Iris pigment epithelial cell (primary cell): Measurements from ENCODE around the gene CPED1.
"Not testable (repeated sequence)": the region's sequence is repeated elsewhere in the genome, so short reads cannot be mapped to it uniquely, and the experiment has no call there.

Experiments used
- DNase-seq: peaks from one replicate; pipeline ENCODE4 v3.0.0-alpha.2; 2011; ENCODE audit warnings: low read depth

CPED1 gene

DNA sequence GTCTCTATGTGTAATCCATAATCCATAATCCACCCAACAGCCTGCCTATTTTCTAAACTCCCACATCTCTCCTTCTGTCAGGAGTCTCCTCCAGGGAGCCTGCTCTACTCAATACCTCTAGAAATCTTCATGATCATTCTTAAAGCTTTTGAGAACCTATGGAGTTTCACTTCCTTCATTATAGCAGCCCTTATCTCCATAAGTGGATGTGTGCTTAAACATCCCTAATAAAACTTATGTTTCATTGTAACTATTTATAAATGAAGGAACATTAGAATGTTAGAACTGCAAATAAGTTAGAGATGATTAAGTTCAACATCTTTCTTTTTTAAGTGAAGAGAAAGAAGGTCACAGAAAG, 8.5 kb downstream of the CPED1 start:
- DNase-seq: no peak

DNA sequence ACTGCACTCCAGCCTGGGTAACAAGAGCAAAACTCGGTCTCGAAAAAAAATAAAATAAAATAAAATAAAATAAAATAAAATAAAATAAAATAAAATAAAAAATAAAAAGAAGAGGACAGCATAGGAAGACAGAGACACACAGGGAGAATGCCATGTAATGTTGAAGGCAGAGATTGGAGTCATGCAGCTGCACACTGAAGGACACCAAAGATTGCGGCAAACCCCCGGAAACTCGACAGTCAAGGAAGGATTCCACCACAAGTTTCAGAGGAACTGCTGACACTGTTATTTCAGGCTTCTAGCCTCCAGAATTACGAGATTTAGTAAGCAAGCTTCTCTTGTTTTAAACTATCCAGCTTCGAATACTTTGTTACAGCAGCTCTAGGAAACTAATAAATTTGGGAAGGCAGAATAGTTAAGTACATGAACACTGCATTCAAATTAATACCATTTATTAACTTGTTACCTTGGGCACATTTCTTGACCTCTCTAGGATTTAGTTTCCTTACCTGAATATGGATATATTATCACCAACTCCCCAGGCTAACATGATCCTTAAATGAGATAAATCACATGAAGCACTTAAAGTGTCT, 9.5 kb downstream of the CPED1 start:
- DNase-seq: no peak

DNA sequence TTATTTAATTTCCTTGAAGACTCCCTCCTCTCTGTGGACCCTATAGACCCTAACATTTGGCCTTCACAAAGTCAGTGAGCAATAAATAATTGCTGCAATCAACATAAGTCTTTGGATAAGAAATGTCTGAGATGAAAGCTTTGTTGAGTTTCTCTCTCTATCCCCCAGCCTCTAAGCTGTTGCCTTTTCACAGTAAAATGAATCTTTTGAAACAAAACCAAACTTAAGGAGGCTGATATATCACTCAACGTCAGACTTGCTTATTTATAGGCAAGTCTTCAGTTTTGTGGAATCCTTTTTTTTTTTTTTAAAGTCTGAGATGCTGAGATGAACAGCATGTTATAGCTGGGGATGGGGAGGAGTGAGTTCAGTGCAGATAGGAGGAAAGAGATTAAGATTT, 10.0 kb downstream of the CPED1 start:
- DNase-seq: no peak

DNA sequence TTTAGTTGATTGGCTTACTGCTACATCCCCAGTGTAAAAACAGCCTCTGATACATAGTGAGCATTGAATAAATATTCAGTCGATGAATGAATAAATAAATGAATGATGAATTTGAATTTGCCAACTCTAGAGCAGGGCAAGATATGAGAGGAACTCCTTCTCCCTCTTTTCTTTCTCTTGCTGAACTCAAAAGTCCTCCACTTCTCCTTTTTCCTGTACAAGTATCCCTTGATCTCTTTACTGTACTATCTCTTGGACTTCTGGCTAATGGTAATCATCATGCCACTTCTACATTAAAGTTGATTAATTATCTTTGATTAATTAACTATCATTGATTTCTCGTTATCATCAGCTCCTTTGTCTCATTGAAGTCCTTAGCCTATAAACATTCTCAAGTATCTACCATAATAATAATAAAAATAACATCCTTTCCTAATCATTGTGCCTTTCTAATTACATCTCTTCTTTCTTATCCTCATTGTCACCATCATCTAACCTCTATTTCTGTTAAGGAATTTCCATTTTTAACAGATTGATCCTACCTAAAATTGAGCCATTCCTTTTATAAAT, 10.6 kb downstream of the CPED1 start:
- DNase-seq: no peak

DNA sequence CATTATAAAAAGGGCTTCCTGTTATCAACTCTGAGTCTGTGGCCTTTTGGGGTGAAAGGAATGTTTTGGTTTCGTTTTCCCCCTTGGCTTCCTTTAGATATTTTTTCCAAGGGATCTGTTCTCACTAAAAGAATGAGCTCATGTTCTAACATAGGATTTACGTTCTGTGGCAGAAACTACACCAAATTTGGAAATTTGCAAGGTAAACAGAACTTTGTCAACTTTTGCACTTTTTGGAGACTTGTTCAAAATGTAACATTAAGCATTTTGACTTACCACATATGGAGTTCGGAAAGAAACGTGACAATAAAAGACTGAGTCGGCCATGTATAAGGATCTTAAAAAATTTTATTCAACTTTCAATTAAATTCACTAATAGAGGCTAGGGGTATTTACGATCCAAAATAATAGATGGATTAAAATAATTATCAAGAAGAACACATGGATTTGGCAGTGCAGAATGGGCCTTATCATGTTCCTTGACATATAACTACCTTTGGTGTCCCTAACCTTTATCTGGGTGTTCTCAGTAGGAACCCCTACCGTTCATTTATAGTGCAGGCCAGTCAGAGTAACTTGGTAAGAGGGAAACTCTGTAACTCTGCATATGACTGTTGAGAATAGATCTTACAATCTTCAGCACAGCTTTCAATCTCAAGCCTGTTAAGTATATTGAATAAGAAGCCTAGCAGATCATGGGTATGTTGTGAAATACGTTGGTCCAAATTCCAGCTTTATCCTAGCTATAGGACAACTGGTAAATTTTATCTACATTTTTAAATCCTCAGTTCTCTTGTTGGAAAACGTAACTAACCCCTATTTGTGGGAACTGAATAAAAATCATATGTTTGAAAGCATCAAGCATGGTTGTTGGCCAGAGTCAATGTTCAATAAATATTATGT, 11.8 kb downstream of the CPED1 start:
- DNase-seq: peak; percentile 86

DNA sequence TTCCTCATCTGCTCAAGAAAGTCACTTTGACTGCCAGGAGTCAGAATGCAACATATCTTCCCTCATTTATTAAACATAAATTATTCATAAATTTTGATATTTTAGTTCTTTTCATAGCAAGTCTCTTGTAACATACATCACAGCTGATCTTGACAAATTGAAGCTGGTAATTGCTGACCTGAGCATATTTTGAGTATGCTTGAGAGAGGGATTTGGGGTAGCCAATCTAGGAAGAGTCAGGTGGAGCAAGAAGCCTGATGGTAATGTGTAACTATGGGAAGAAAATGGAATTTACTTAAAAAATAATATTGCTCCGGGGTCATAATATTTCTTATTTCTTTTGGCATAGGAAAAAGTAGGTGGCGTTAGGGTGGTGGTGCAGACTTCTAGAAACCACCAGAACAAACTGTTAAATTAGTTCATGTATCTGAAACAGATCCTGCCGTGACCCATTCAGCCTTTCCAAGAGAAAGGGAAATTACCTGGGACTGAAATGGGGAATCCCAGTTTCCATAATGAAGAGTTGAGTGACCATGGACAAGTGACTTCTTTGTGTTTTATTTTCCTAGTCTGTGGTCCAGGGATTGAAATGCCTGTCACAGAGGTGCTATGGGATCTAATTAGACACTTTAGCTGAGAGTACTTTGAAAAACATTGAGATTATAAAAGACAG, 12.9 kb downstream of the CPED1 start:
- DNase-seq: no peak

DNA sequence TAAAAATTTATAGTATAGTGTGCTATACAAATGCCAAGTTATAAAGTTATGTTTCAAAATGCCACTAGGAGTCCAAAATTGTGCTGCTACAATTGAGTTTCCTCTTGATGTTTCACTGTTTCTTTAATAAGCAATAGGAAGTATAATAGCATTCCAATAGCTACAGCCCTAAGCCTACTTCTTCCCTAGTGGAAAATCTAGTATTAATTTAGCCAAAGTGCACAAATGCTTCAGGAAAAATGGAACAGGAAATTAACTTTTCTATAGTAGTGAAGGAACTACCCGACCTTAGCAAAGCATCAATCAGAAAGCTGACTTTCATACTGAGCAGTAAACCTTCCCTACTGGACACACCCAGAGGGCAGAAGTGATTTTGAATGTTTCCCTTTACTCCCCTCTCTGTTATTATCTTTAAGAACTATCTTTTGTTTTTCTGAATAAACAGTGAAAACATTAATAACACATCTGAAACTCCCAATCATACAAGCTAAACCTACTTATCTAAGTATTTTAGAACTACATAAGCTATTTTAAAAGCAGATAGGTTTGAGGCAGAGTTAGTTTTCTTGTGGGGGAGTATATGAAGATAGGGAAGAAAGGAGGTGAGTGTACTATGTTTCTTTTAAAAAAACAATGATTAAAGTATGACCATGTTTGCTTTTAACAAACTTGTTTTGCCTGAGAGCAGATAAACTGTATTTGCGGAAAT, 13.7 kb downstream of the CPED1 start:
- no peak for DNase-seq

DNA sequence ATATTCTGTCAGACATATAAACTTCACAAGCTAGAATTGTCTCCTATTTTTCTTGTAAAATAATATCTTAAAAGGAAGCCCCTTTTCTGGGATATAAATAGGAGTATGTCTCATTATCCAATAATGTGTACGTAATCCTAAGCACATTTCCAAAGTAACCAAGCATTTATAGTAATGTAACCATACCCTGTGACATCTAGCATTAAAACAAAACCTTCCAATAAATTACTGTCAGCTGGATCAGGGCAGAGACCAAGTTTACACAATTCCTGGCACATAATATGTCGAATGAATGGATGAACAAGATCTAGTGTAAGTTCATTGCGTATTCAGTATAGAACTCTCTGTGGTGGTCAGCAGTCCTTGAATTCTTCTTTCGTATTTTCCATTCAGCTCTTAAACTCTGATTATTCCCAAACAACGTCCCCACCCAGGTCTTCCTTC, 14.3 kb downstream of the CPED1 start:
- no peak for DNase-seq

DNA sequence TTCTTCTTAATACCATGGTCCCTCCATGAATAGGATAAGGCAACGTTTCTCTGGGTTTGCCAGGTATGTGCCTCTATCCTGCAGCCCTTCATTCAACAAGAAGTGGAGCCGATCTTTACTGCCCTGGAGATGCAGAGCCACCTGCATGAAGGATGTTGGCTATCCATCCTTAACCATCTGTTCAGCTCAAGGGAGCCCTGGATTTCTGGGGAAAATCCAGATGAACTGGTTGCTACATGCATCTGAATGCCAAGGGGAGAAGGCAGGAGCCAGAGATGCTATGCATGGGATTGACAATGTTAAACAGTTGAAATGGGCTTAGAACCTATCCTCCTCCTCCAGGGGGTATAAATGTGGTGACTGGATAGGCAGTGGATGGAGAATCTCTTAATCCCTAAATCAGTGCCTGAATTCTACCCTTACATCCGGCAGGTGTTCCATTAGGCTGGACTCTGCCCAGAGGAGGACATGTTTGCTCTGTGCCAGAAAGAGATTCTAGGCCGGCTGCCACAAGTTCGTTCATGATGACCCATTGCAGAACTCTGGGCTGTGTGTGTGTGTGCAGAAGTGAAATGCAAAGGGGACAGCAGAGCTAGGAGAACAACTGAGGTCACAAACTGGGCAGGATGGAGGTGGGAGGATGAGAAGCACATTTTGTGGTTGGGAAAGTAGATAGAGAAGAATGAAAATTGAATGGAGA, 15.6 kb downstream of the CPED1 start:
- DNase-seq: no peak

DNA sequence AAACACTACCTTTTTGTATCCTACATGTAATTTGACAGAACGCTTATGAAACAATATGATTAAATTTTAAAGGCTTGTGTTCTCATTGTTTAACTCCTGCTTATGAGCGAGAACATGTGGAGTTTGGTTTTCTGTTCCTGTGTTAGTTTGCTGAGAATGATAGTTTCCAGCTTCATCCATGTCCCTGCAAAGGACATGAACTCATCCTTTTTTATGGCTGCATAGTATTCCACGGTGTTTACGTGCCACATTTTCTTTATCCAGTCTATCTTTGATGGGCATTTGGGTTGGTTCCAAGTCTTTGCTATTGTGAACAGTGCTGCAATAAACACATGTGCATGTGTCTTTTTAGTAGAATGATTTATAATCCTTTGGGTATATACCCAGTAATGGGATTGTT, 16.5 kb downstream of the CPED1 start:
- not testable (repeated sequence) for DNase-seq

DNA sequence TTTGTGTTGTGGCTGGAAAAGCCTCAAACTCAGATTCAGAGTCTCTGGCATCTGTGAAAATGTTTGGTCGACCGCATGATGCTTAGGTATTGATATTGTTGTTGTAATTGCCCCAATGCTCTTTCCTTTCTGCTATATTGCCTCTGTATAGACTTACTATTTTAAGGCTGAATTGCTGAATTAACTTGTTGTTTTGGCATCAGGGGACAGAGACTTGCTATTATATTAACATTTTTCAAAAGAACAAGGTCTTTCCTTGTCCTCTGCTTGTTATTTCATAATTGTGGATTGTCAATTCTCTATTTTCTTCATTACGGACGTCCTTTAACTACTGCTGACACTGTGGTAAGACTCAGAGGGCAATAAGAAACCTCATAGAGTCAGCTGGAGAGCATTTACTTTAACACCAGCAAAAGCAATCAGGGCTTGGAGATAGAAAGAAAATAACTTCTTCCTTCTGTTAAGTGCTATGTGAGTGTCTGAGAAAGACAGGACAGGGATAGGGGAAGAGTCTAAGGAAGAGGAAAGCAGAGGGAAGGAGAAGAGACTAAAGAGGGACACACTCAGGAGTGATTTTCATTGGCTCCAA, 17.6 kb downstream of the CPED1 start:
- no peak for DNase-seq

DNA sequence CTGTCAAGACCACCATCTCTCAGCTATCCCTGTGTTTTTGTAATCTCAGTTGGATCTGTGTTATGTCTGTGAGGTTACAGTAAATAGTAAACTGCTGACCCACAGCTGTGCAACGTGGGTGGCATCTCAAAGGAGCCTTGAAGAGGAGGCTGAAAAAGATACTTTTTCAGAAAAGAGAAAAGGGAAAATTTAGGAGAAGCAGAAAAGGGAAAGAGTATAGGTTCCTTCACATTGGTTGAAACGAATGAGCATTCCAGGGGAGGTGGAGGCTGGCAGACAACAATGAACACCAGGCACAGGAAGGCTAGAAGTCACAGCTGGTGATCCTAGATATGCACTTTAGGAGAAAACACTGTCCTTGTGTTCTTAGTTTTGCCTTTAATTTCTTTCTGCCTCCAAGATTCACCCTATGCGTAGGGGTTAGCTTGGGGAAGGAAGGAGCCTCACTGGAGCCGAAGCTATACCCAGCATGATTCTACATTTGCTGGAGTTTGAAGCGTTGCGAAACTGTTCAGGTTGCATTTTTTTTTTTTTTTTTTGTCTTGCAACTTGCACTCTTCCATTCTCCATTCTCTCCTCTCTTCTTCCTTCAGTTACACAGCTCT, 18.3 kb downstream of the CPED1 start:
- DNase-seq: no peak

DNA sequence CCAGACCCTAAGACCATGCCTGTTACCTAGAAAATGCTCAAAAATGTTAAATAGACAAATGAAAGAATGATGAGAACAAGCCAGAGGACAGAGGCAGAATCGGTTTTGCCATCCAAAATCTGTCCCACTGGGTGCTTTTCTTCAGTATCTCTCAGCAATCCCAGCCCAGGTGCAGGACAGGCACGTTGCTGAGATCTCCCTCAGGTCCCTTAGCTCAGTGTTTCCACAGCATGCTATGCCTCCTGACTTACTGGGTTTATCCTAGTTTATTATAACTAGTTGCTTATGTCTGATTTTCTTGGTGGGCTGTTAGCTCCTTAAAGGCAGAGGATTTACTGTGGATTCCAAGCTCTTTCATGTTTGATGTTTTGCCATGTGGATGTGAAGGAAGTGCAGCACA, 20.3 kb downstream of the CPED1 start:
- DNase-seq: no peak

DNA sequence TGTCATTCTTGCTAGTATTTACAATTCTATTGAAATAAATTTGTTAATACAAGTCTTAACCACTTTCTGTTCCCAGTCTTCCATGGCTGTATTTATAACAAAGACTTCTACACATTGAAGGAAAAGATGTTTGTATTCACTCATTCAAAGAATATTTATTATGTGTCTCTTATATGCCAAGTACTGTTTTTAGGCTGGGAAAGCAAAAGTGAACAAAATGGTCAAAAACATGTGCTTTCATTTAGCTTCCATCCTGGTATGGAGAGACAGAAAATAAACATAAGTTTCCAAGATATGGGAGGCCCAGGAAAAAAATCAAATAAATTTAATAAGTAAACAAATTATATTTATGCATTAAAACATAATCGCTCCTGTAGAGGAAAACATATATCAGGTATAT, 22.9 kb downstream of the CPED1 start:
- no peak for DNase-seq

DNA sequence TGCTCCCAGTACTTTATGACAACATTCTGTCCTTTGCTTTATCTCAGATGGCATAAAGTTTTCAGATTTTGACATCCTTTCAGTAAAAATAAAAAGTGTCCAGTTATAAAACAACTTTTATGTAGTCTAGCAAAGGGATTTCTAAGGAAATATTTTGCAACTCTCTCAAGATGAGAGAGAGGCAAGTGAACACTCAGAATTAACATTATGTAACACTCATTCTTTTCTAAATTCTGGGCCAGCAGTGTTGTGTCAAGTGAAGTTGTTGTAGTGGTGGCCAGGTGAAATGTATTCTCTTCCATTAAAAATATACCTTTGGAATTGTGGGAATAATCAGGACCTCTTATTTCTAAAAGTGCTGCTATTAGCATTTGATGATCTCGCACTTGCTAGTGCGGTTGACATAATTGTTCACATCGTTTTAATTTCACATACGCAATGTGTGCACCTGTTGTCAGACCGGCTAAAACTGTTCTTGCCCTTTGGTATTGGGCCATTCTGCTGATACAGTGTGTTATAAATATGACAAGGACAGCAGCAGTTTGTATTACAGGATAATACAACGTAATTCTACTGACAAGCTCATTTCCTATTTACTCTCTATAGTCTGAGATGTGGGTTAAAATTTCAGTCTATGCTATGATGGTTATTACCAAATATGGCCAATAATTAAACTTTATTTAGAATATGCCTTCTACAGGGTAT, 23.8 kb downstream of the CPED1 start:
- no peak for DNase-seq

DNA sequence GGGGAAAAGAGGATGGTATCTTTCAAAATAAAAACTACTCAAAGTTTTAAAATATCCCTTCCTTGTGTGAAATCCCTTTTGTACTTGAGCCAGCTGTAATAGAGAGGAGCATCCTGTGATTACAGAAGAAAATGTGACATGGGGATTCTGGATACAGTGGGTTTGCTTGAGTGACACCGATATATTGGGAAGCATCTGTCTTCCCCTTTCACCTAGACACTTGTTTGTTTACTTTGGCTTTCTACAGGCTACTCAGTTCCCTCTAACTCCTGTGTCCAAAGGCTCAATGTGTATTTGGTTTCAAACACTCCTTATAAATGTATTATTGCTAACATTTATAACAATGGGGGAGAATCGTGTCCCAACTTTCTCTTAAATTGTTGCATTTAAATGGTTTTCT, 24.4 kb downstream of the CPED1 start:
- no peak for DNase-seq

DNA sequence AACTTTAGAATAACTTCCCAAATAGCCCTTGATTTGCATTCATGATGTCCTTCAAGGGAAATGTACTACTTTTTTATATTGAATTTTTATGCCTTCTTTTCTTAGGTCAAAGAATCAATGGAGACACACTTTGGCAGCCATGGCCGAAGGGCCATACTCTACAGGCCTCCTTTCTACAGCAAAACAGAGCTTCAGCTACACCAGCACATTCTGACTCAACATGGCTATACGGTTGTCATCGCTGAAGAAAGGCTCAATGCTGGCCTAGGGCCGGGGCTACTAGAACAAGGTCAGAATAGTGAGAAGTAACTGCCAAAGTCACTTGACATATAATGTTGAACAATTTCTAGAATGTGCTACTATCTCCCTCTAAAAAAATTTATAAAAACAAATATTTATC, 27.0 kb downstream of the CPED1 start:
- no peak for DNase-seq

DNA sequence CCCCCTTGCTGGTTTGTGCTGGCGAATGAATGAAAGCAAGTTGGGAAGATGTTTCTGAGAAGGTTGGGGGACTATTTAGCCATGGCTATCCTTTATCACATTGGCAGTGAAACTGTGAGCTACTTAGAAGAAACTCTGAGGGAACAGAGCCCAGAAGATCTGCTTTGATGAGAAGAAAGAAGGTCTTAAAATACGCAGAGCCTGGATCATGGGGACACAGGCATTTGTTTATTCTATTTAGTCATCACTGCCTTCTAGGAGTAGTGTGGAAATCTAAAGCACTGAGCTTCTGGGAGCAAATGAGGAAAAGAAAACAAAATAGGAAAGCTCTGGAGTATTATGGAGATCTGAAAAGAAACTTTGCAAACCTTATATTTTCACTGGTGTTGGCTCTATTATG, 28.5 kb downstream of the CPED1 start:
- peak; percentile 78 for DNase-seq

DNA sequence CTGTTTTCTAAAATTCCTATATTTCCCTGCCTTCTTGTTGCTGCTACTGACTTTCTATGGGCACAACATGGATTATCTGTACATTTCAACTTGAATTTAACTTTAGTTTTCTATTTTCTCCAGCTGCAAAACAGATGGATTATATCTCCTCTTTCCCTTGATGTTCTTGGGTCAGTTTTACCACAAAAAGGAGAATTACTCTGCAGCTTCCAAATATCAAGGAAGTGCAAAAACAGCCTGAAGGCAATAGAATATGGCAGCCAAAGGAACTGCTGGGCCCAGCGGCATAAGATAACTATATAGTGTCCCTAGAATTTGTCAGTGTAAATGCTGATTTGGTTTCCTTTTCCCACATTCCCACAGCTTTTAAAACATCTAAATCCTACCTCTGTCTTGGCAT, 29.1 kb downstream of the CPED1 start:
- DNase-seq: no peak

DNA sequence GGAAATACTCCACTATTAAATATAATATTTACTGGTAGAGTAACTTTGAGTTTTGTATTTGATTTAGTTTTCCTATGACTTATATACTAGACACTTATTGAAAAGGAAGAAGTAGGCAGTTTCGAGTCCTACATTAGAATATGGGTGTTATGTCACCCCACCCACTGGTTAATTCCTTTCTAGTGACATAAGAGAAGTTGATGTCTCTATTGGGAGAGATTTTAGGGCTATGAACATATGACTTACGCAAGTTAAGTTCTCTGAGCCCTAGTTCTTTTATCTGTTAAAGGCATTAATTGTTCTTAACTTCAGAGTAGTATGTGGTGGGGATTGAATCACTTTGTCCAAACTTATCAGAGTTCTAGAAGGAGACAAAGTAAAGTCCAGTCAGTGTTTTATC, 30.5 kb downstream of the CPED1 start:
- DNase-seq: peak; percentile 88
